ENCODE data around the gene BEGAIN. TPM values are rescaled to one million over a fixed set of nuclear protein-coding genes. Genes with fewer than 3 reads are reported as not detected.

BEGAIN gene
- total RNA-seq, 1 experiment from 2014 or later = 7.0 TPM

DNA sequence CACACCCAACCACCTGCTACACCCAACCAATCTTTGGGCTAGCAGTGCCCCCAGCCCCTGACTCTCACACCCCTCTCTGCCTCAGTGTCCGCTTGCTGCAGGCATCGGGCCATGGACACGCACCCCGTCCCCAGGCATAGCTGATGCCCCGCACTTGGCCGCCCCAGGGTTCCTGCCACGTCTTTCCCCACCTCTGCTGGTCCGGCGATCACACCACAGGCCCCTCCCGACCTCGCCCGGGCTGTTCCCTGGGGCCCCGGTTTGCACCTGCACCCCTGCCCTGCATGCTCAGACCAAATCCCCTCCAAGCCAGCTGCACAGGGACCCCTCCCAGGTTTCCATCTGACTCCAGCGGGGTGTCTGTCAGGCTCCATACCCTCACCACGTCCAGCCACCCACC is 38.3 kb downstream of the BEGAIN start:
- BruUV-seq (replicated peaks) = no TSS peak
- ChIA-PET POLR2A (no interaction called here), CTCF (no interaction called here)
- Mint-ChIP-seq H3K4me1 (ENCODE audit: insufficient read depth, unreplicated experiment) (no peaks in the 10 kb centered on the region), H3K4me3 (ENCODE audit: unreplicated experiment) (no peak overlapping the region), H3K36me3 (ENCODE audit: insufficient read depth, unreplicated experiment) (no peaks in the 10 kb centered on the region), H3K9me3 (ENCODE audit: unreplicated experiment) (no peaks in the 10 kb centered on the region), H3K27ac (ENCODE audit: low read depth, unreplicated experiment) (no peak overlapping the region), H3K27me3 (ENCODE audit: insufficient read depth, unreplicated experiment) (no peaks in the 10 kb centered on the region)
- no peak for DNase-seq (ENCODE audit: unreplicated experiment)
- TF ChIP-seq, protein P1, sequence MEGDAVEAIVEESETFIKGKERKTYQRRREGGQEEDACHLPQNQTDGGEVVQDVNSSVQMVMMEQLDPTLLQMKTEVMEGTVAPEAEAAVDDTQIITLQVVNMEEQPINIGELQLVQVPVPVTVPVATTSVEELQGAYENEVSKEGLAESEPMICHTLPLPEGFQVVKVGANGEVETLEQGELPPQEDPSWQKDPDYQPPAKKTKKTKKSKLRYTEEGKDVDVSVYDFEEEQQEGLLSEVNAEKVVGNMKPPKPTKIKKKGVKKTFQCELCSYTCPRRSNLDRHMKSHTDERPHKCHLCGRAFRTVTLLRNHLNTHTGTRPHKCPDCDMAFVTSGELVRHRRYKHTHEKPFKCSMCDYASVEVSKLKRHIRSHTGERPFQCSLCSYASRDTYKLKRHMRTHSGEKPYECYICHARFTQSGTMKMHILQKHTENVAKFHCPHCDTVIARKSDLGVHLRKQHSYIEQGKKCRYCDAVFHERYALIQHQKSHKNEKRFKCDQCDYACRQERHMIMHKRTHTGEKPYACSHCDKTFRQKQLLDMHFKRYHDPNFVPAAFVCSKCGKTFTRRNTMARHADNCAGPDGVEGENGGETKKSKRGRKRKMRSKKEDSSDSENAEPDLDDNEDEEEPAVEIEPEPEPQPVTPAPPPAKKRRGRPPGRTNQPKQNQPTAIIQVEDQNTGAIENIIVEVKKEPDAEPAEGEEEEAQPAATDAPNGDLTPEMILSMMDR (IDR thresholded peaks at IDR 0.05; ENCODE audit: unreplicated experiment) = no peak
- intact Hi-C loops (cut with micrococcal nuclease) = no loop called here

DNA sequence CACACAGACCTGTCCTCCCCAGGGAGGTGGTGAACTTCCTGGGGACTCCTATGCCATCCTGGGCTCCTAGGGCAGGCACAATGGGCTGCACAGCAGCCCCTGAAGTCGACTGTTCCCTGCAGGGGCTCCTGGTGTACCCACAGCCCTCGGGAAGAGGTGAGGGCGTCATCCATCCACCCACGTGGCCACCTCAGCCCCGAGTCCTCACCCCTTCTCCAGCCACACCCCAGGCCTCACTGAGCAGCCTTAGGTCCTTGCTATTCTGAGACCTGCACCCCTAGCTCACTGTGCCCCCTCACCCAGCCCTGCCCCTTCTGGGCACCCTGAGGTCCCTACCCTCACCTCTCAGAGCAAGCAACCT is 38.9 kb downstream of the BEGAIN start:
- TF ChIP-seq, protein P1 (IDR thresholded peaks at IDR 0.05; ENCODE audit: unreplicated experiment) = no peak
- no TSS peak for BruUV-seq (replicated peaks)
- no peak for DNase-seq (ENCODE audit: unreplicated experiment)
- H3K4me1 Mint-ChIP-seq (ENCODE audit: insufficient read depth, unreplicated experiment) = no peaks in the 10 kb centered on the region
- ChIA-PET CTCF (interaction anchor here (1.3 kb wide), 1 partner anchor 115 kb away, joined by 4 read pairs; no protein-coding TSS in a partner anchor), POLR2A (no interaction called here)
- no peak overlapping the region for H3K4me3 Mint-ChIP-seq (ENCODE audit: unreplicated experiment)
- H3K27me3 Mint-ChIP-seq (ENCODE audit: insufficient read depth, unreplicated experiment) = no peaks in the 10 kb centered on the region
- intact Hi-C loops (cut with micrococcal nuclease) = no loop called here
- no peaks in the 10 kb centered on the region for H3K36me3 Mint-ChIP-seq (ENCODE audit: insufficient read depth, unreplicated experiment)
- no peaks in the 10 kb centered on the region for H3K9me3 Mint-ChIP-seq (ENCODE audit: unreplicated experiment)
- no peak overlapping the region for H3K27ac Mint-ChIP-seq (ENCODE audit: low read depth, unreplicated experiment)

DNA sequence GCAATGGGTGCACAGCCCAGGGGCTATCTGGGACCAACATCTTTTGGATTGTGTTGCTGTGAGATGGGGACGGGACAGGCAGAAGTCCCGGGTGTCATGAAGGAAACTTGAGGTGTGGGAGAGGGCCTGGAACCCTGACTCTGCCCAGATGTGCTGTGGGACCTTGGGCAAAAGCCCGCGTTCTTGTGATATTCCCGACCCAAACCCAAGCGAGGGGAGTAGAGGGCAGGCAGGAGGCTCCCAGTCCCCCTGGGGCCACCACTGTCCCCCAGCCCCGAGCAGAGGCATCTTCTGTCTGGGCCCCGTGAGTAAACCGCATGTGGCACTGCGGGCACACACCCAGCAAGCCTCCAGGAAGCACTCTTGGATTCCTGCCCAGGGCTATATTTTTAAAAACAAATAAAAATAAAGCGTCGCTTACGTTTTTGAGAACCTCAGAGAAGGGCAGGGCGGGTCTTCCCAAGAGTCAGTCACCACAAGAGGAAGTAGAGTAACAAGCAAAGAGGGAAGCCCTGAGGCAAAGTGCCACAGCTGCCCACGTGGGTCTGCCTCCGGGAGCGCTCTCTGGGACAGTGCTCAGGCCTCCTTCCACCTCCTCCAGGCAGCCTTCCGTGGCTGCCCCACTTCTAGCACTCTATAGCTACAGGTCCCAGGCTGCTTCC is 39.5 kb downstream of the BEGAIN start:
- Mint-ChIP-seq H3K4me3 (ENCODE audit: unreplicated experiment) (no peak overlapping the region), H3K4me1 (ENCODE audit: insufficient read depth, unreplicated experiment) (no peaks in the 10 kb centered on the region), H3K36me3 (ENCODE audit: insufficient read depth, unreplicated experiment) (no peaks in the 10 kb centered on the region), H3K27ac (ENCODE audit: low read depth, unreplicated experiment) (peak overlapping the region; percentile 51), H3K9me3 (ENCODE audit: unreplicated experiment) (no peaks in the 10 kb centered on the region), H3K27me3 (ENCODE audit: insufficient read depth, unreplicated experiment) (no peaks in the 10 kb centered on the region)
- peak; percentile 78 for DNase-seq (ENCODE audit: unreplicated experiment)
- BruUV-seq (replicated peaks) = no TSS peak
- TF ChIP-seq, protein P1 (IDR thresholded peaks at IDR 0.05; ENCODE audit: unreplicated experiment) = no peak
- CTCF ChIA-PET = interaction anchor here (0.6 to 1.3 kb wide), 3 partner anchors 74 to 163 kb away, joined by 3 to 4 read pairs (median 4); no protein-coding TSS in a partner anchor
- intact Hi-C loops (cut with micrococcal nuclease) = no loop called here
- POLR2A ChIA-PET = interaction anchor here (0.5 kb wide), 1 partner anchor 41 kb away, joined by 3 read pairs; no protein-coding TSS in a partner anchor

DNA sequence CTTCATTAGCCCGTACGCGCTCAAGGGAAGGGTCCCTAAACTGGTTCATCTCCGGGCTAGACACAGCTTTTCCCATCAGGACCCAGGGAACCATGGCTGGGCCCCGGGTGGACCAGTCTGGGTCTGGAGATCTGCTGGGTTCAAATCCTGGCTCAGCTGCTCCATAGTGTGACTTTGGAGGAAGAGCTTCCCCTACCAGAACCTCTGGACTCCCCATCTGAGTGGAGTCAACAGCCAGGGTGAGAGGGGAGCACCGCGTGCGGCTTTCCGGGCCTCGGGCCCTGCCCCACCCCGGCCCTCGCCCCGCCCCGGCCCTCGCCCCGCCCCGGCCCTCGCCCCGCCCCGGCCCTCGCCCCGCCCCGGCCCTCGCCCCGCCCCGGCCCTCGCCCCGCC is 41.2 kb downstream of the BEGAIN start:
- TF ChIP-seq, protein P1 (IDR thresholded peaks at IDR 0.05; ENCODE audit: unreplicated experiment) = no peak
- H3K4me1 Mint-ChIP-seq (ENCODE audit: insufficient read depth, unreplicated experiment) = no peaks in the 10 kb centered on the region
- peak overlapping the region; percentile 66 for H3K4me3 Mint-ChIP-seq (ENCODE audit: unreplicated experiment)
- no peaks in the 10 kb centered on the region for H3K9me3 Mint-ChIP-seq (ENCODE audit: unreplicated experiment)
- H3K27me3 Mint-ChIP-seq (ENCODE audit: insufficient read depth, unreplicated experiment) = no peaks in the 10 kb centered on the region
- no TSS peak for BruUV-seq (replicated peaks)
- H3K36me3 Mint-ChIP-seq (ENCODE audit: insufficient read depth, unreplicated experiment) = no peaks in the 10 kb centered on the region
- no peak for DNase-seq (ENCODE audit: unreplicated experiment)
- ChIA-PET POLR2A (interaction anchor here (0.6 to 2.4 kb wide), 2 partner anchors 13 to 107 kb away, joined by 3 to 7 read pairs; no protein-coding TSS in a partner anchor), CTCF (interaction anchor here (0.7 kb wide), 1 partner anchor 1085 kb away, joined by 3 read pairs; no protein-coding TSS in a partner anchor)
- H3K27ac Mint-ChIP-seq (ENCODE audit: low read depth, unreplicated experiment) = no peak overlapping the region
- intact Hi-C loops (cut with micrococcal nuclease) = no loop called here
